Epidermal melanocyte (primary cell): Measurements from ENCODE around the gene MYOZ3.

Experiments
- DNase-seq: peaks from one replicate; pipeline ENCODE4 v3.0.0; 2011; ENCODE audit warnings: low spot score; ENCODE audit not compliant: insufficient read length

Gene MYOZ3

GRCh38 chr5:150700246-150700593 is 39.2 kb downstream of the MYOZ3 start:
- no peak for DNase-seq

GRCh38 chr5:150700594-150701377 is 39.7 kb downstream of the MYOZ3 start, which contains the start of gene RBM22:
TSS of gene RBM22 (minus strand) at chr5:150701062. CDS start at chr5:150700985, 77 bp downstream.
- DNase-seq: peak; percentile 27

GRCh38 chr5:150703762-150704161 is 42.7 kb downstream of the MYOZ3 start:
- no peak for DNase-seq

GRCh38 chr5:150706776-150707390 is 45.8 kb downstream of the MYOZ3 start:
- DNase-seq: no peak

- DNase-seq: no peak
These were observed 49.1 kb downstream of the MYOZ3 start for GRCh38 chr5:150710165-150710564.

- DNase-seq: no peak
These were observed 62.8 kb downstream of the MYOZ3 start for GRCh38 chr5:150723845-150724244.
